ENCODE results near the gene FLT1. TPM values are rescaled to one million over a fixed set of nuclear protein-coding genes. Genes with fewer than 3 reads are reported as not detected.

The FLT1 gene
- total RNA-seq, 1 experiment from 2014 or later, result 0.25 TPM

- Histone ChIP-seq H3K9me2 (ENCODE audit: insufficient read depth) (no peaks in the 10 kb centered on the region), H3K4me1 (ENCODE audit: control insufficient read depth in 1 of 2, insufficient read depth in 2 of 2, low read length in 2 of 2) (no peaks in the 10 kb centered on the region), H3K36me3 (ENCODE audit: control insufficient read depth in 1 of 2, insufficient read depth in 2 of 2, low read length in 2 of 2) (no peaks in the 10 kb centered on the region), H3K27me3 (ENCODE audit: insufficient read depth, low read length) (no peaks in the 10 kb centered on the region), H2AFZ (ENCODE audit: low read depth, low read length, poor library complexity, severe bottlenecking) (no peak overlapping the region), H4K20me1 (ENCODE audit: insufficient read depth) (no peaks in the 10 kb centered on the region), H3K9me3 (ENCODE audit: control insufficient read depth in 1 of 2, insufficient read depth in 1 of 2, low read depth in 1 of 2, low read length in 2 of 2) (no peaks in the 10 kb centered on the region), H3K4me3 (replicated peaks in 1 of 2; ENCODE audit: low read depth in 1 of 2, low read length in 2 of 2) (no peak overlapping the region), H3K27ac (ENCODE audit: low read depth, low read length) (no peak overlapping the region), H3K9ac (ENCODE audit: low read length) (no peak overlapping the region), H3K79me2 (ENCODE audit: insufficient read depth, low read length) (no peaks in the 10 kb centered on the region), H3K4me2 (ENCODE audit: low read length) (no peak overlapping the region)
- no peak for TF ChIP-seq POLR2A (IDR thresholded peaks at IDR 0.05; ENCODE audit: borderline replicate concordance, extremely low read depth, insufficient read depth, insufficient read length)
- no peak for TF ChIP-seq SRF (IDR thresholded peaks at IDR 0.05; ENCODE audit: low read depth)
- TF ChIP-seq ZNF274 (IDR thresholded peaks at IDR 0.05; ENCODE audit: low read depth, low read length), result no peak
- TF ChIP-seq CBX3 (IDR thresholded peaks at IDR 0.05; ENCODE audit: low read depth), result no peak
- no peak for TF ChIP-seq EGR1 (IDR thresholded peaks at IDR 0.05; ENCODE audit: low read depth)
- TF ChIP-seq REST (IDR thresholded peaks at IDR 0.05; ENCODE audit: low read depth), result no peak
- no peak for TF ChIP-seq MAX (IDR thresholded peaks at IDR 0.05)
- TF ChIP-seq POLR2AphosphoS5 (IDR thresholded peaks at IDR 0.05; ENCODE audit: low read depth, low read length), result no peak
- no peak for TF ChIP-seq EZH2phosphoT487 (IDR thresholded peaks at IDR 0.05; ENCODE audit: borderline replicate concordance)
- no peak for TF ChIP-seq TCF7L2 (IDR thresholded peaks at IDR 0.05; ENCODE audit: borderline replicate concordance, extremely low read depth, insufficient read depth, insufficient read length)
- TF ChIP-seq FOSL1 (IDR thresholded peaks at IDR 0.05; ENCODE audit: low read depth), result no peak
- TF ChIP-seq ATF3 (IDR thresholded peaks at IDR 0.05), result no peak
- no peak for TF ChIP-seq YY1 (IDR thresholded peaks at IDR 0.05; ENCODE audit: extremely low read depth, insufficient replicate concordance, low read depth, low read length)
- TF ChIP-seq EZH2 (IDR thresholded peaks at IDR 0.05), result no peak
- ATAC-seq (no peak), DNase-seq (ENCODE audit: low read depth, low spot score) (no peak)
- no TSS peak for BruUV-seq (replicated peaks)
- POLR2A ChIA-PET, result no interaction called here
- CTCF ChIA-PET, result no interaction called here
- intact Hi-C loops (cut with micrococcal nuclease), result no loop called here
- RAD21 ChIA-PET (ENCODE audit: low non-redundant PET in 1 of 2, low total read pairs in 2 of 2, uncharacterized antibody in 2 of 2, unreplicated experiment in 2 of 2), result no interaction called here
Measured at GRCh38 chr13:28357911-28358433, 137.0 kb downstream of the FLT1 start.
